Stimulated activated CD4-positive, alpha-beta T cell treated with anti-CD3 and anti-CD28 coated beads, Interleukin-1b, Interleukin-23, amount 100 ng/mL, for 1 hour (primary cell): Measurements from ENCODE around the gene TAF12.
A peak's percentile ranks its signal among the peaks of the same experiment; 100 is the strongest.
"Not testable (repeated sequence)": the region's sequence is repeated elsewhere in the genome, so short reads cannot be mapped to it uniquely, and the experiment has no call there.

Source experiments
- DNase-seq, 2 donors: peaks; one replicate each; pipeline ENCODE4 v3.0.0-alpha.2; 2020; ENCODE audit warnings: low read depth in 2 of 2

The TAF12 gene

DNA sequence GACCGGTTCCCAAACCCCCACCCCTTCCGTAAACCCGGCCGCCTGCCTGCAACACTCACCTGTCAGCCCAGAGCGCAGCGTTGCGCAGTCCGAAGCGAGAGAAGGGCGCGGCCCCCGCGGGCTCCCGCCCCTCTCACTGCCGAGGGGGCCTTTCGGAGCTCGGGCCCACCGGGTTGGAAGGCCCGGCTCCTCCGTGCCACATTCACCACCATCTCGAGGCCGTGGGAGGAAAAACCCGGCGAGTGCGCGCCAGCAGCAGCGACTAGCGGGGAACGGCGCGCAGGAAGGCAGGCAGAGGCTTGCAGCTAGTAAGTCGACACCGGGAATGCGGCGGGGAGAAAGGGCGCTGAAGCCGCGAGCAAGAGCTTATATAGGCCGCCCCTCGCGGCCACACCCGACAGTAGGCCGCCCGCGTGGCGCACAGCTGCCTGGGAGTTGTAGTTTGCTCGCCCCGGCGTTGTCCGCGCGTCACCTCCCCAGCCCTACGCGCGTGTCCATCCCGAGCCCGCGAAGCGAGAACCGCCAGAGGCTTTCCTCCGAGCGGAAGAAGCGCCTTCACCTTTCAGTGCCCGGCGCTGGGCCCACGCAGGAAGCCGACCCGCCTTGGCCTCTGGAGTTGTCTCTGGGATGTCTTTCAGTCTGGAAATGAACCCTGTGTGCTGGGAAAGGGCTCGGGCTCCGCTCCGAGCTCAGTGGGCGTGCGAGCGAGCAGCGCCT, 61.2 kb downstream of the TAF12 start:
- peak; percentile 85 to 89 for DNase-seq

DNA sequence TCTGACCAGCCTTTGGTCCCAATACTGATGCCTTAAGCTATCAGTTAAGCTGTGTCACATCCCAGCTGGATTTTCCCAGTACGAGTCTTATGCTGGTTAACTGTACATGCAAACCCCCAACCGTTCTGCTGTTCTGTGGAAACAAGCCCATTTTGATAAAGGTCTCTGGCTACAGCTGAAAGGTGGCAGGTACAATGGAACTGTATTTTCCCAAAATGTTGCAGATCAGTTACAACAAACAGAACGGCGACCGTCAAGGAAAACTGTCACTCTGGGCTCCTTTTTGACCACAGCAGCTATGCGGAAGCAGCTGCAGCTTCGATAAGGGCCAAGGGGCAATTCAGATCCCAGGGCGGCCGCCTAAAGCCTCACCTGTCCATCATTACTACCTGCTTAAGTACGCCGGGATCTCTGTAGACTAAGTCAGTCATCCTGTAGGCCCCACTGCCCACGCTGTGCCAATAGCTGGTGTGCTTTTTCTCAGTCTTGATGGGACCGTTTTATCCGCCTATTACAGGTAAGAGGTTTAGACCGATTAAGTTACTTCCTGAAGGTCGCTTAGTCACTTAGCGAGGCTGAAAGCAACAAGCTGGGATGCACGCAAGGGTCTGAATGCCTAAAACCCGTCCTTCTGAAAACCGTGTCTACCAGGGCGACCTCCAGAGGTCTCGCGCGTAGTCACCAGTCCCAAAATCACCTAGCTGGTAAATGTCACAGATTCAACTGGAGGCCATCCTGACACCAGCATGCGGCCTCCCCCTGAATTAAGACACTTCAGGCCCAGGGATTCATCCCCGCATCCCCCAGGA, 61.9 kb downstream of the TAF12 start:
- peak; percentile 26 to 33 for DNase-seq

GRCh38 chr1:28579401-28579800, 63.5 kb downstream of the TAF12 start:
- no peak for DNase-seq

GRCh38 chr1:28578696-28579218, 64.1 kb downstream of the TAF12 start:
- DNase-seq, result no peak

DNA sequence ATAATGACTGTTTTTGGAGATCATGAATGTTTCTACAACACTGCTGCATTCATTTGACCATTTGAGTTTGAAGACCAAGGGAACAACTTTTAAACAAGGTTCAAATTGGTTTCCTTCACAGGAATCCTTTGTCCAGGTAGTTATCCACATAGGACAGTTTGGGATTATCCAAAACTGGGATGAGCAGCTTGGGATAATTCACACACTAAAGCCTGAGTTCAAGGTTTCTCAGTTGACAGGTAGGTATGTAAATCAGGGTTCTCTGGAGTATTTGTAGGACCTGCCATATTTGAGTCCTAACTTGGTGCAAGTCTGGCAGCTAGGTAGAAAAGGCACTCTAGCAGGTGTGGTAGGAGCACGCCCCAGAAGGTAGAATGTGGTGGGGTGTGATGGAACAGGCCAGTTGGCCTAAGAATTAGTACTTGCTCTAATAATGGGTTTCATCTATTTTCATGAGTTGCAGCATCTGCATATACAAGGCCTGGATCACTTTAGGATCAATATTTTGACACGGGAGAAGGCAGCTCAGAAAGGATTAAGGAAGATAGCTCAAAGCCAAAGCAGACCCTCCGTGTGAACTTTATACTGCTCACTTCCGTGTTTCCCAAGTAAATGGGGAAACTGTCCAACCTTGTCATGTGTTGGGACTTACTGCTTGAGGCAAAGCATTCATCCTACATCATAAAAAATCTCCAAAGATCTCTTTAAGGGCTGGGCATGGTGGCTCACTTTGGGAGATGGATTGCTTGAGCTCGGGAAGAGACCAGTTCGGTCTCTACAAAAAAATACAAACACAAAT, 64.9 kb downstream of the TAF12 start:
- no peak for DNase-seq

GRCh38 chr1:28577052-28577678, 65.7 kb downstream of the TAF12 start:
- DNase-seq, result no peak

DNA sequence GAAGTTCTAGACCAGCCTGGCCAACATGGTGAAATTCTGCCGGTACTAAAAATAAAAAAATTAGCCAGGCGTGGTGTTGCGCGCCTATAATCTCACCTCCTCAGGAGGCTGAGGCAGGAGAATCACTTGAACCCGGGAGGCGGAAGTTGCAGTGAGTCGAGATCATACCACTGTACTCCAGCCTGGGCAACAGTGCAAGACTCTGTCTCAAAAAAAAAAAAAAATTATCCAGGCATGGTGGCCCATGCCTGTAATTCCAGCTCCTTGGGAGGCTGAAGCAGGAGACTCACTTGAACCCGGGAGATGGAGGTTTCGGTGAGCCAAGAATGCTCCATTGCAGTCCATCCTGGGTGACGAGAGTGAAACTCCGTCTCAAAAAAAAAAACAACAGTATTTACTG, 69.3 kb downstream of the TAF12 start:
- no peak for DNase-seq

DNA sequence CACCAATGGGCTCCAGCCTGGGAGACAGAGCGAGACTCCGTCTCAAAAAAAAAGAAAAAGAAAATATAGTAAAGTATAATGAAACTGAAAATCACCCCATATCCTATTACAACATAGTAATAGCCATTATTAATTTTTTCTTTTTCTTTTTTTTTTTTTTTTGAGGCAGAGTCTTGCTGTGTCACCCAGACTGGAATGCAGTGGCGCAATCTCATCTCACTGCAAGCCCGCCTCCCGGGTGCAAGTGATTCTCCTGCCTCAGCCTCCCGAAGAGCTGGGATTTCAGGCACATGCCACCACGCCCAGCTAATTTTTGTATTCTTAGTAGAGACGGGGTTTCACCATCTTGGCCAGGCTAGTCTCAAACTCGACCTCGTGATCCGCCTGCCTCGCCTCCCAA, 70.0 kb downstream of the TAF12 start:
- DNase-seq, result not testable (repeated sequence)

- DNase-seq, result no peak
Measured at GRCh38 chr1:28571911-28572310, 71.0 kb downstream of the TAF12 start.

- DNase-seq, result no peak
Measured at GRCh38 chr1:28566931-28567330, 75.9 kb downstream of the TAF12 start.

- no peak for DNase-seq
Measured at GRCh38 chr1:28565726-28566125, 77.1 kb downstream of the TAF12 start.

- no peak for DNase-seq
Measured at GRCh38 chr1:28565040-28565439, 77.8 kb downstream of the TAF12 start.

GRCh38 chr1:28564310-28564709, 78.6 kb downstream of the TAF12 start:
- DNase-seq, result no peak

DNA sequence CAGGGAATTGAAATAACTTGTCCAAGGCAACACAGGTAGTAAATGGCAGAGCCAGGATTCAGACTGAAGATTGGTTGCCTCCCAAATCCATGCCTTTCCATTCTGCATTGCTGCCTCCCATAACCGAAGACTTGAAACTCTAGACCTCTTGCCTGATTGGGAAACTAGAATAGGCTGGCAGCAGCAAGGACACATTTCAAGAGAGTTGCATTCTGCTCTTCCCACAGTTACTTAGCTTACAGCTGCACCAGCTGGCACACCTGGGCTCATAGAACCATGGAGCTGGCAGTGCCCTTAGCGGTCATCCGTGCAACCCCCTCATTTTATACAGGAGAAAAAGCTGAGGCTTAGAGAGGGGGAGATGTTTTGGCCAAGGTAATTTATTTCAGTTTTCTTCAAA, 82.0 kb downstream of the TAF12 start:
- no peak for DNase-seq
